ENCODE data around the gene ROBO1.

Gene ROBO1

GRCh38 chr3:79467721-79468120 lies 300.1 kb downstream of the ROBO1 start:
- H3K36me3 ChIP-seq (ENCODE audit: insufficient read depth, low read length) = no peaks in the 10 kb centered on the region
- no peak overlapping the region for H3K9ac ChIP-seq (ENCODE audit: insufficient read length)
- H3K9me3 ChIP-seq (ENCODE audit: low read depth, low read length) = no peaks in the 10 kb centered on the region
- no peak overlapping the region for H3K4me3 ChIP-seq
- TF ChIP-seq FOXP2 (optimal IDR thresholded peaks at IDR 0.05; ENCODE audit: control extremely low read depth, extremely low read length, insufficient read depth) (no peak), EZH2 (IDR thresholded peaks at IDR 0.05) (no peak), POLR2AphosphoS5 (IDR thresholded peaks at IDR 0.05; ENCODE audit: borderline replicate concordance, low read depth, low read length) (no peak)
- no peak overlapping the region for H3K27ac ChIP-seq
- no peak for DNase-seq (ENCODE audit: low read depth, low spot score)

- Histone ChIP-seq H3K9me3 (ENCODE audit: low read depth, low read length) (no peaks in the 10 kb centered on the region), H3K4me3 (no peak overlapping the region), H3K9ac (ENCODE audit: insufficient read length) (no peak overlapping the region), H3K27ac (no peak overlapping the region), H3K36me3 (ENCODE audit: insufficient read depth, low read length) (no peaks in the 10 kb centered on the region)
- TF ChIP-seq POLR2AphosphoS5 (IDR thresholded peaks at IDR 0.05; ENCODE audit: borderline replicate concordance, low read depth, low read length) = no peak
- no peak for TF ChIP-seq EZH2 (IDR thresholded peaks at IDR 0.05)
- no peak for TF ChIP-seq FOXP2 (optimal IDR thresholded peaks at IDR 0.05; ENCODE audit: control extremely low read depth, extremely low read length, insufficient read depth)
- DNase-seq (ENCODE audit: low read depth, low spot score) = no peak
Observed at GRCh38 chr3:79461129-79461792, 306.5 kb downstream of the ROBO1 start.

GRCh38 chr3:79453600-79453999 lies 314.2 kb downstream of the ROBO1 start:
- no peak for DNase-seq (ENCODE audit: low read depth, low spot score)
- no peak for TF ChIP-seq EZH2 (IDR thresholded peaks at IDR 0.05)
- no peak for TF ChIP-seq FOXP2 (optimal IDR thresholded peaks at IDR 0.05; ENCODE audit: control extremely low read depth, extremely low read length, insufficient read depth)
- no peak for TF ChIP-seq POLR2AphosphoS5 (IDR thresholded peaks at IDR 0.05; ENCODE audit: borderline replicate concordance, low read depth, low read length)
- Histone ChIP-seq H3K27ac (no peak overlapping the region), H3K36me3 (ENCODE audit: insufficient read depth, low read length) (no peaks in the 10 kb centered on the region), H3K9ac (ENCODE audit: insufficient read length) (no peak overlapping the region), H3K4me3 (no peak overlapping the region), H3K9me3 (ENCODE audit: low read depth, low read length) (no peaks in the 10 kb centered on the region)

GRCh38 chr3:79436387-79436786 lies 331.4 kb downstream of the ROBO1 start:
- Histone ChIP-seq H3K36me3 (ENCODE audit: insufficient read depth, low read length) (no peaks in the 10 kb centered on the region), H3K9ac (ENCODE audit: insufficient read length) (no peak overlapping the region), H3K9me3 (ENCODE audit: low read depth, low read length) (no peaks in the 10 kb centered on the region), H3K27ac (no peak overlapping the region), H3K4me3 (no peak overlapping the region)
- TF ChIP-seq EZH2 (IDR thresholded peaks at IDR 0.05) = no peak
- TF ChIP-seq POLR2AphosphoS5 (IDR thresholded peaks at IDR 0.05; ENCODE audit: borderline replicate concordance, low read depth, low read length) = no peak
- no peak for TF ChIP-seq FOXP2 (optimal IDR thresholded peaks at IDR 0.05; ENCODE audit: control extremely low read depth, extremely low read length, insufficient read depth)
- DNase-seq (ENCODE audit: low read depth, low spot score) = no peak

- Histone ChIP-seq H3K4me3 (no peak overlapping the region), H3K27ac (no peak overlapping the region), H3K9me3 (ENCODE audit: low read depth, low read length) (no peaks in the 10 kb centered on the region), H3K9ac (ENCODE audit: insufficient read length) (no peak overlapping the region), H3K36me3 (ENCODE audit: insufficient read depth, low read length) (no peaks in the 10 kb centered on the region)
- no peak for TF ChIP-seq EZH2 (IDR thresholded peaks at IDR 0.05)
- no peak for TF ChIP-seq FOXP2 (optimal IDR thresholded peaks at IDR 0.05; ENCODE audit: control extremely low read depth, extremely low read length, insufficient read depth)
- TF ChIP-seq POLR2AphosphoS5 (IDR thresholded peaks at IDR 0.05; ENCODE audit: borderline replicate concordance, low read depth, low read length) = no peak
- DNase-seq (ENCODE audit: low read depth, low spot score) = no peak
Observed at GRCh38 chr3:79427081-79427480, 340.7 kb downstream of the ROBO1 start.

GRCh38 chr3:79424811-79425210 lies 343.0 kb downstream of the ROBO1 start:
- Histone ChIP-seq H3K9ac (ENCODE audit: insufficient read length) (no peak overlapping the region), H3K4me3 (no peak overlapping the region), H3K36me3 (ENCODE audit: insufficient read depth, low read length) (no peaks in the 10 kb centered on the region), H3K27ac (no peak overlapping the region), H3K9me3 (ENCODE audit: low read depth, low read length) (no peaks in the 10 kb centered on the region)
- TF ChIP-seq POLR2AphosphoS5 (IDR thresholded peaks at IDR 0.05; ENCODE audit: borderline replicate concordance, low read depth, low read length) (no peak), FOXP2 (optimal IDR thresholded peaks at IDR 0.05; ENCODE audit: control extremely low read depth, extremely low read length, insufficient read depth) (no peak), EZH2 (IDR thresholded peaks at IDR 0.05) (no peak)
- DNase-seq (ENCODE audit: low read depth, low spot score) = no peak

- Histone ChIP-seq H3K27ac (no peak overlapping the region), H3K9me3 (ENCODE audit: low read depth, low read length) (no peaks in the 10 kb centered on the region), H3K4me3 (no peak overlapping the region), H3K9ac (ENCODE audit: insufficient read length) (no peak overlapping the region), H3K36me3 (ENCODE audit: insufficient read depth, low read length) (no peaks in the 10 kb centered on the region)
- TF ChIP-seq EZH2 (IDR thresholded peaks at IDR 0.05) = no peak
- TF ChIP-seq FOXP2 (optimal IDR thresholded peaks at IDR 0.05; ENCODE audit: control extremely low read depth, extremely low read length, insufficient read depth) = no peak
- TF ChIP-seq POLR2AphosphoS5 (IDR thresholded peaks at IDR 0.05; ENCODE audit: borderline replicate concordance, low read depth, low read length) = no peak
- DNase-seq (ENCODE audit: low read depth, low spot score) = no peak
Observed at GRCh38 chr3:79423417-79423816, 344.4 kb downstream of the ROBO1 start.

GRCh38 chr3:79421273-79421672 lies 346.5 kb downstream of the ROBO1 start:
- H3K9ac ChIP-seq (ENCODE audit: insufficient read length) = no peak overlapping the region
- H3K4me3 ChIP-seq = no peak overlapping the region
- TF ChIP-seq POLR2AphosphoS5 (IDR thresholded peaks at IDR 0.05; ENCODE audit: borderline replicate concordance, low read depth, low read length) (no peak), FOXP2 (optimal IDR thresholded peaks at IDR 0.05; ENCODE audit: control extremely low read depth, extremely low read length, insufficient read depth) (no peak), EZH2 (IDR thresholded peaks at IDR 0.05) (no peak)
- no peak overlapping the region for H3K27ac ChIP-seq
- H3K9me3 ChIP-seq (ENCODE audit: low read depth, low read length) = no peaks in the 10 kb centered on the region
- DNase-seq (ENCODE audit: low read depth, low spot score) = no peak
- H3K36me3 ChIP-seq (ENCODE audit: insufficient read depth, low read length) = no peaks in the 10 kb centered on the region

All from SK-N-MC (cell line).